Measurements from ENCODE around the gene MFF.

Gene MFF

DNA sequence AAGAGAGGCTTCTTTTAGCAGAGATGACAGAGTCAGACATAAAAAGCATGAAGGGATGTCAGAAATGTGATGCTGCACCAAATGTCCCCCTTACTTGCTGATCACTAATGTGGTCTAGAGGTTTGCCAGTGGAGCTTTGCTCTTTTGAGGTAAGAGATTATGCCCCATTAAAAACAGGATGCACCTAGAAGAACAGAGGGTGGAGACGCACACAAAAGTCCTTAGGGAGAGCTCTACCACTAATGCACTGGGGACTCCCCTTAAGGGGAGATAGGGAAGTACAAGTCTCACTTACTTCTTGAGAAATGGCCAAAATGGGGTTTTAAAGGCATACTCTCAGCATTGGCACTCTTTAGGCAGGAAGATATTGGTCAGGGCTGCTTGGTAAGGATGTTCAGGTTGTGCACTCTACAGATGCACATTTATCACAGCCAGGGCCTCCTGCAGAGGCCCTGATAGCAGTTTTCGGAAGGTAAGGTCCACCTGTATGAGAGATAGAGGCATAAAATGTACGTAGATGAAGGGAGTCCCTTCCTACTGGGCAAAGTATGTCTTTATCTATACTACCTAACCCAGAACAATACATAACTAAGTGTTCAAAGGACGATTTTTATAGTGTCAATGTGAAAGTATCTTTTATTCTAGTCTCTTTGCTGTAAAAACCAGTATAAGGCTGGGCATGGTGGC, 79.7 kb downstream of the MFF start:
- in situ Hi-C loops (cut with HindIII; ENCODE audit: low sequenced_read_pairs), result no loop called here

- in situ Hi-C loops (cut with HindIII; ENCODE audit: low sequenced_read_pairs), result no loop called here
Observed at GRCh38 chr2:227406177-227407031, 81.4 kb downstream of the MFF start.
